Upper lobe of right lung (tissue), 1 donor: ENCODE measurements around the gene SLC22A31. TPM values are rescaled to one million over a fixed set of nuclear protein-coding genes. Genes with fewer than 3 reads are reported as not detected.
"Not testable (repeated sequence)": the region's sequence is repeated elsewhere in the genome, so short reads cannot be mapped to it uniquely, and the experiment has no call there.

Experiments used
- ATAC-seq: fragments of 200-7000 bp; cut with Tn5 transposase; one replicate; pipeline ENCODE4 v1.9.1; 2020; ENCODE audit warnings: mild to moderate bottlenecking, moderate library complexity
- DNase-seq: peaks from one replicate; pipeline ENCODE4 v3.0.0-alpha.2; 2020
- H3K27ac ChIP-seq: fragments of 200-600 bp; one replicate; pipeline ENCODE4 v1.8.0; 2022
- H3K27me3 ChIP-seq: fragments of 200-600 bp; one replicate; pipeline ENCODE4 v1.8.0; 2022; ENCODE audit warnings: mild to moderate bottlenecking
- H3K36me3 ChIP-seq: fragments of 200-600 bp; one replicate; pipeline ENCODE4 v1.8.0; 2022
- H3K4me1 ChIP-seq: fragments of 200-600 bp; one replicate; pipeline ENCODE4 v1.8.0; 2022
- H3K4me3 ChIP-seq: fragments of 200-600 bp; one replicate; pipeline ENCODE4 v1.8.0; 2022; ENCODE audit warnings: mild to moderate bottlenecking
- H3K9me3 ChIP-seq: fragments of 200-600 bp; one replicate; pipeline ENCODE4 v1.8.0; 2022
- CTCF ChIP-seq: fragments of 200-600 bp; IDR thresholded peaks from one replicate; pipeline ENCODE4 v1.8.0; 2022; ENCODE audit warnings: antibody characterized with exemption
- intact Hi-C: fragments of 100-400 bp; cut with DNase I; formaldehyde crosslinking; loops from one replicate; pipeline ENCODE4 v1.11.0; 2022
- total RNA-seq: library from RNA; stranded (reverse); fragmentation: NEBNext Ultra II Directional; extraction: Animal tissue kit (Norgen Biotek cat#: 25700); gene quantifications from one replicate; pipeline ENCODE4 v1.2.1, GENCODE V29; 2021
- donor health status: DM: no; HTN: yes; CAD: no; lungs with severe emphysema.

The SLC22A31 gene
- total RNA-seq, 1 donor from 2014 or later: 136 TPM

- Histone ChIP-seq H3K36me3 (no peaks in the 10 kb centered on the region), H3K27ac (peak overlapping the region; percentile 78), H3K4me1 (peaks cover 11% of the 10 kb centered on the region), H3K27me3 (no peaks in the 10 kb centered on the region), H3K9me3 (no peaks in the 10 kb centered on the region), H3K4me3 (no peak overlapping the region)
- ATAC-seq (peak; percentile 48), DNase-seq (peak; percentile 91)
- no peak for TF ChIP-seq CTCF
- intact Hi-C loops: no loop called here
Observed at GRCh38 chr16:89244754-89245153, 44.4 kb upstream of the SLC22A31 start.

- H3K36me3 ChIP-seq, H3K9me3 ChIP-seq, H3K27me3 ChIP-seq, intact Hi-C loops, H3K4me3 ChIP-seq, DNase-seq, ATAC-seq: not testable (repeated sequence)
- Histone ChIP-seq H3K27ac (peak overlapping the region; percentile 78), H3K4me1 (peaks cover 11% of the 10 kb centered on the region)
Observed at GRCh38 chr16:89244264-89244663, 43.9 kb upstream of the SLC22A31 start.

- H3K27ac ChIP-seq: peak overlapping the region; percentile 42
- H3K36me3 ChIP-seq: no peaks in the 10 kb centered on the region
- DNase-seq (no peak), ATAC-seq (no peak)
- intact Hi-C loops: no loop called here
- peaks cover 11% of the 10 kb centered on the region for H3K4me1 ChIP-seq
- no peak for TF ChIP-seq CTCF
- no peaks in the 10 kb centered on the region for H3K27me3 ChIP-seq
- H3K4me3 ChIP-seq: no peak overlapping the region
- no peaks in the 10 kb centered on the region for H3K9me3 ChIP-seq
Observed at GRCh38 chr16:89243664-89244063, 43.3 kb upstream of the SLC22A31 start.

- Histone ChIP-seq H3K9me3 (no peaks in the 10 kb centered on the region), H3K4me3 (no peak overlapping the region), H3K36me3 (no peaks in the 10 kb centered on the region), H3K4me1 (peaks cover 11% of the 10 kb centered on the region), H3K27me3 (no peaks in the 10 kb centered on the region), H3K27ac (no peak overlapping the region)
- TF ChIP-seq CTCF: no peak
- no peak for ATAC-seq
- intact Hi-C loops: no loop called here
- DNase-seq: no peak
Observed at GRCh38 chr16:89242795-89243200, 42.5 kb upstream of the SLC22A31 start.

GRCh38 chr16:89241187-89242007 is 41.1 kb upstream of the SLC22A31 start:
- Histone ChIP-seq H3K9me3 (no peaks in the 10 kb centered on the region), H3K36me3 (no peaks in the 10 kb centered on the region), H3K4me3 (peak overlapping the region; percentile 74), H3K27me3 (no peaks in the 10 kb centered on the region), H3K27ac (peak overlapping the region; percentile 97), H3K4me1 (peaks cover 5% of the 10 kb centered on the region)
- ATAC-seq (peak; percentile 76), DNase-seq (peak; percentile 85)
- no peak for TF ChIP-seq CTCF
- intact Hi-C loops: no loop called here

- no peak for DNase-seq
- ATAC-seq: no peak
- intact Hi-C loops: no loop called here
- Histone ChIP-seq H3K27ac (no peak overlapping the region), H3K9me3 (no peaks in the 10 kb centered on the region), H3K4me1 (peaks cover 12% of the 10 kb centered on the region), H3K27me3 (no peaks in the 10 kb centered on the region), H3K4me3 (no peak overlapping the region), H3K36me3 (peaks cover 8% of the 10 kb centered on the region)
- TF ChIP-seq CTCF: no peak
Observed at GRCh38 chr16:89237733-89238132, 37.4 kb upstream of the SLC22A31 start.
